K562 (cell line): ENCODE results near the gene CLTB. TPM values are rescaled to one million over a fixed set of nuclear protein-coding genes. Genes with fewer than 3 reads are reported as not detected.
A peak's percentile ranks its signal among the peaks of the same experiment; 100 is the strongest.

Experiments
- CBX2 ChIP-seq: fragments of 200-600 bp; sonication (generic); IDR thresholded peaks from one replicate; pipeline ENCODE4 v1.6.1; 2012; ENCODE audit warnings: mild to moderate bottlenecking, low read length, inconsistent platforms; ENCODE audit not compliant: insufficient read depth, poor library complexity, severe bottlenecking
- CBX8 ChIP-seq: fragments of 200-600 bp; sonication (generic); IDR thresholded peaks from 2 replicates; pipeline ENCODE4 v1.6.1; 2012; ENCODE audit warnings: borderline replicate concordance, mixed run types, low read depth, mild to moderate bottlenecking, moderate library complexity, mixed read lengths, low read length, control low read depth, inconsistent platforms; ENCODE audit not compliant: poor library complexity, severe bottlenecking; ENCODE audit errors: extremely low read depth
- FOXP4 ChIP-seq: sonication (generic); formaldehyde crosslinking; IDR thresholded peaks from 2 replicates; pipeline ENCODE4 v1.8.0; 2022; ENCODE audit warnings: mild to moderate bottlenecking, missing genetic modification reagents, borderline replicate concordance
- GATAD2A ChIP-seq: fragments of 450-650 bp; IDR thresholded peaks from 2 replicates; pipeline ENCODE4 v1.6.1; 2017
- HCFC1 ChIP-seq: IDR thresholded peaks from 2 replicates; pipeline ENCODE4 v1.6.1; 2012; ENCODE audit warnings: low read depth, low read length, improper control_type of control experiment
- HMGN3 ChIP-seq: IDR thresholded peaks from 2 replicates; pipeline ENCODE4 v1.6.1; 2011; ENCODE audit warnings: borderline replicate concordance, low read depth, mild to moderate bottlenecking, mixed read lengths, low read length; ENCODE audit not compliant: insufficient read length; ENCODE audit errors: extremely low read depth
- HNRNPLL ChIP-seq: fragments of 200-400 bp; formaldehyde crosslinking; IDR thresholded peaks from 2 replicates; pipeline ENCODE4 v1.6.1; 2017; ENCODE audit warnings: low read length, low read depth, mild to moderate bottlenecking; ENCODE audit not compliant: poor library complexity, severe bottlenecking
- NR4A1 ChIP-seq, 2 experiments: fragments of 250-450 bp in 1 of 2; fragments of 450-650 bp in 1 of 2; sonication (Bioruptor Pico) in 1 of 2; IDR thresholded peaks; 2 replicates each; pipeline versions ENCODE4 v1.4.0 to v1.6.1; 2016 to 2020; ENCODE audit warnings: mild to moderate bottlenecking in 2 of 2, missing compliant biosample characterization in 1 of 2, missing genetic modification characterization in 1 of 2, moderate library complexity in 1 of 2
- TGIF2 ChIP-seq: sonication (generic); formaldehyde crosslinking; IDR thresholded peaks from 2 replicates; pipeline ENCODE4 v1.8.1; 2022; ENCODE audit warnings: mild to moderate bottlenecking, missing genetic modification reagents, moderate library complexity
- ZNF212 ChIP-seq: fragments of 450-650 bp; formaldehyde crosslinking; IDR thresholded peaks from 2 replicates; pipeline ENCODE4 v1.4.0; 2020; ENCODE audit warnings: mild to moderate bottlenecking
- ZNF217 ChIP-seq: sonication (generic); formaldehyde crosslinking; IDR thresholded peaks from 2 replicates; pipeline ENCODE4 v1.8.0; 2022; ENCODE audit warnings: mild to moderate bottlenecking, missing genetic modification reagents
- ZNF347 ChIP-seq: fragments of 450-650 bp; formaldehyde crosslinking; IDR thresholded peaks from 2 replicates; pipeline ENCODE4 v1.4.0; 2020; ENCODE audit warnings: low read depth, mild to moderate bottlenecking, moderate library complexity
- polyA plus RNA-seq, 8 experiments: library from polyadenylated mRNA; depleted of rRNA in 4 of 8; stranded (reverse) in 5 of 8; unstranded in 3 of 8; fragments of >200 nt; fragmentation: Nextera tagmentation in 2 of 8; fragmentation: Illumina TruSeq in 1 of 8; extraction: Ambion mirVana in 2 of 8; extraction: Trizol in 1 of 8; gene quantifications; 2 replicates each; pipeline versions ENCODE4 v1.2.1 to v1.2.3, GENCODE V29; 2011 to 2014; ENCODE audit warnings: inconsistent platforms in 1 of 8, missing spikeins in 1 of 8
- total RNA-seq, 7 experiments: library from RNA; depleted of rRNA in 6 of 7; stranded (reverse); fragments of >200 nt in 6 of 7; fragmentation: Illumina TruSeq in 2 of 7; extraction: Trizol in 2 of 7; gene quantifications; 2 replicates each; pipeline versions ENCODE4 v1.2.1 to v1.2.3, GENCODE V29; 2011 to 2021; ENCODE audit warnings: low replicate concordance in 1 of 7
- TF ChIP-seq, protein P1 (sequence below): sonication (generic); formaldehyde crosslinking; IDR thresholded peaks from 2 replicates; pipeline ENCODE4 v1.8.0; 2022; ENCODE audit warnings: missing genetic modification reagents, mild to moderate bottlenecking, borderline replicate concordance
- TF ChIP-seq, protein P2 (sequence below), 2 experiments: fragments of 450-650 bp; conservative IDR thresholded peaks; 2 replicates each; pipeline ENCODE4 v1.6.1; 2017; ENCODE audit warnings: mild to moderate bottlenecking in 2 of 2, moderate library complexity in 2 of 2
- TF ChIP-seq, protein P3 (sequence below), 2 experiments: IDR thresholded peaks; 2 replicates each; pipeline ENCODE4 v1.6.1; 2011; ENCODE audit warnings: borderline replicate concordance in 1 of 2, control low read depth in 1 of 2, low read depth in 1 of 2, low read length in 1 of 2, mild to moderate bottlenecking in 1 of 2, mixed read lengths in 1 of 2, moderate library complexity in 1 of 2; ENCODE audit not compliant: insufficient read depth in 1 of 2, insufficient read length in 1 of 2, poor library complexity in 1 of 2, severe bottlenecking in 1 of 2; ENCODE audit errors: extremely low read depth in 1 of 2
- TF ChIP-seq, protein P4 (sequence below): fragments of 250-450 bp; sonication (Bioruptor Pico); IDR thresholded peaks from 2 replicates; pipeline ENCODE4 v1.4.0; 2020; ENCODE audit warnings: mild to moderate bottlenecking, moderate library complexity

The CLTB gene
- total and polyA plus RNA-seq, 9 of the 15 experiments (the other 6 are each of a cell fraction or from before 2014, with no cell fraction given), result 1.8 to 117 (median 39.0) TPM

DNA sequence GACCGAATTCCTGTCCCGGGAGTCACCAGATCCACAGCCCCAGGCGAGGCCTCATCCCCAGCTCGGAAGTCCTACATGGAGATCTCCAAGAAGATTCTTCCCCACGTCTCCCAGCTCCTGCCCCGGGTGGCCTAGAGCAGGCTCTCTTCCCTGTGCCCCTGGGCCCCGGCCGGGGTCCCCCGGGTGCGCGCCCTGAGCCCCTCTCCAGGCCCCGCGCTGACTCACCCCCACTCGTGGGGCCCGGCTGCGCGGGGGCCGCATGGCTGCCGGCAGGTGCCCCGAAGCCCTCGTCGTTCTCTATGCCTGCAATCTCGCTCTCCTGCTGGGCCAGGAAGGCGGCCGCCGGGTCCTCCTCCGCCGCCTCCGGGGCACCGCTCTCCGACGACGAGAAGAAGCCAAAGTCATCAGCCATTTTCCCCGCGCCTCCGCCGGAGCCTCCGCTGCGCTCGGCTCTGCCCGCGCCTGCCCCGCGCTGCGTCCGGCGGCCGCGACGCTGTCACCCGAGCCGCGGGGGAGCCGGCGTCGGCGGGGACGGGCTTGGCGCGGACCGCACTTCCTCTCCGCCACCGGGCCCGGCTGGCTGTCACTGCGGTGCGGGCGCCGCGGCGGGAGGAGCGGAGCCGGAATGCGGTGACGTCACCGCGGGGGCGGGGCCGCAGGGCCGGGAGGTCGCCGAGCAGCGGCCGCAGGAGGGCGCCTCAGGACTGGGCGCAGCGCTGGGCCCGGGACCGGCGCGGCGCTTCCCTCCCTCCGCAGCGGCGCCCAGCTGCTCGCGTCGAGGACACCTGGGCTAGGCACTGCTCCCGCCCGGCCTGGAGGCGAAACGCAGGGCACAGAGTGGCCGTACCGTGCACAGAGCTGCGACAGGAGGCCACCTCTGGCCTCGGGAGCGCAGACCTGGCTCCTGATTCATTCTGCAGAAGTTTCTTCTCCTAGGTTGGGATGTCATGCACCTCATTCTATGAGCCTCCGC, at the start of gene CLTB (continued):
- TF ChIP-seq FOXP4 (no peak), HMGN3 (peak; percentile 81), NR4A1 (CRISPR knock-in tag; IDR thresholded peaks at IDR 0.05) (peak; percentile 50; the same call in 1 of the 2 replicates), NR4A1 (tag; IDR thresholded peaks at IDR 0.05) (0 out of 2 replicates have a peak, but pooled peaks have one; percentile 42), CBX2 (no peak), ZNF217 (no peak), TGIF2 (CRISPR knock-in tag) (peak; percentile 84), CBX8 (no peak), GATAD2A (no peak; the same call in 1 of the 2 replicates), ZNF212 (CRISPR knock-in tag) (no peak), ZNF347 (CRISPR knock-in tag) (no peak), HCFC1 (peak; percentile 29; the same call in 1 of the 2 replicates), HNRNPLL (no peak)
- TF ChIP-seq, protein P1, sequence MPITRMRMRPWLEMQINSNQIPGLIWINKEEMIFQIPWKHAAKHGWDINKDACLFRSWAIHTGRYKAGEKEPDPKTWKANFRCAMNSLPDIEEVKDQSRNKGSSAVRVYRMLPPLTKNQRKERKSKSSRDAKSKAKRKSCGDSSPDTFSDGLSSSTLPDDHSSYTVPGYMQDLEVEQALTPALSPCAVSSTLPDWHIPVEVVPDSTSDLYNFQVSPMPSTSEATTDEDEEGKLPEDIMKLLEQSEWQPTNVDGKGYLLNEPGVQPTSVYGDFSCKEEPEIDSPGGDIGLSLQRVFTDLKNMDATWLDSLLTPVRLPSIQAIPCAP (CRISPR knock-in tag), result no peak
- TF ChIP-seq, protein P2, sequence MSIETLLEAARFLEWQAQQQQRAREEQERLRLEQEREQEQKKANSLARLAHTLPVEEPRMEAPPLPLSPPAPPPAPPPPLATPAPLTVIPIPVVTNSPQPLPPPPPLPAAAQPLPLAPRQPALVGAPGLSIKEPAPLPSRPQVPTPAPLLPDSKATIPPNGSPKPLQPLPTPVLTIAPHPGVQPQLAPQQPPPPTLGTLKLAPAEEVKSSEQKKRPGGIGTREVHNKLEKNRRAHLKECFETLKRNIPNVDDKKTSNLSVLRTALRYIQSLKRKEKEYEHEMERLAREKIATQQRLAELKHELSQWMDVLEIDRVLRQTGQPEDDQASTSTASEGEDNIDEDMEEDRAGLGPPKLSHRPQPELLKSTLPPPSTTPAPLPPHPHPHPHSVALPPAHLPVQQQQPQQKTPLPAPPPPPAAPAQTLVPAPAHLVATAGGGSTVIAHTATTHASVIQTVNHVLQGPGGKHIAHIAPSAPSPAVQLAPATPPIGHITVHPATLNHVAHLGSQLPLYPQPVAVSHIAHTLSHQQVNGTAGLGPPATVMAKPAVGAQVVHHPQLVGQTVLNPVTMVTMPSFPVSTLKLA (conservative IDR thresholded peaks at IDR 0.05), result 0 out of 4 replicates have a peak, but pooled peaks of 1 of the 2 experiments have one; percentile 29
- TF ChIP-seq, protein P3, sequence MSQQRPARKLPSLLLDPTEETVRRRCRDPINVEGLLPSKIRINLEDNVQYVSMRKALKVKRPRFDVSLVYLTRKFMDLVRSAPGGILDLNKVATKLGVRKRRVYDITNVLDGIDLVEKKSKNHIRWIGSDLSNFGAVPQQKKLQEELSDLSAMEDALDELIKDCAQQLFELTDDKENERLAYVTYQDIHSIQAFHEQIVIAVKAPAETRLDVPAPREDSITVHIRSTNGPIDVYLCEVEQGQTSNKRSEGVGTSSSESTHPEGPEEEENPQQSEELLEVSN (IDR thresholded peaks at IDR 0.05; ENCODE audit: borderline replicate concordance in 1 of 2, extremely low read depth in 1 of 2, insufficient read depth in 1 of 2, insufficient read length in 1 of 2, low read depth in 1 of 2, low read length in 1 of 2, poor library complexity in 1 of 2, severe bottlenecking in 1 of 2), result peak; percentile 96 to 97
- TF ChIP-seq, protein P4, sequence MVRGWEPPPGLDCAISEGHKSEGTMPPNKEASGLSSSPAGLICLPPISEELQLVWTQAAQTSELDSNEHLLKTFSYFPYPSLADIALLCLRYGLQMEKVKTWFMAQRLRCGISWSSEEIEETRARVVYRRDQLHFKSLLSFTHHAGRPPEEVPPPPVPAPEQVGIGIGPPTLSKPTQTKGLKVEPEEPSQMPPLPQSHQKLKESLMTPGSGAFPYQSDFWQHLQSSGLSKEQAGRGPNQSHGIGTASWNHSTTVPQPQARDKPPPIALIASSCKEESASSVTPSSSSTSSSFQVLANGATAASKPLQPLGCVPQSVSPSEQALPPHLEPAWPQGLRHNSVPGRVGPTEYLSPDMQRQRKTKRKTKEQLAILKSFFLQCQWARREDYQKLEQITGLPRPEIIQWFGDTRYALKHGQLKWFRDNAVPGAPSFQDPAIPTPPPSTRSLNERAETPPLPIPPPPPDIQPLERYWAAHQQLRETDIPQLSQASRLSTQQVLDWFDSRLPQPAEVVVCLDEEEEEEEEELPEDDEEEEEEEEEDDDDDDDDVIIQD (CRISPR knock-in tag), result no peak
